ENCODE results near the gene P4HA2. TPM values are rescaled to one million over a fixed set of nuclear protein-coding genes. Genes with fewer than 3 reads are reported as not detected.

P4HA2 gene
- polyA plus RNA-seq, 5 donors: 24.6 to 42.9 (median 26.7) TPM

DNA sequence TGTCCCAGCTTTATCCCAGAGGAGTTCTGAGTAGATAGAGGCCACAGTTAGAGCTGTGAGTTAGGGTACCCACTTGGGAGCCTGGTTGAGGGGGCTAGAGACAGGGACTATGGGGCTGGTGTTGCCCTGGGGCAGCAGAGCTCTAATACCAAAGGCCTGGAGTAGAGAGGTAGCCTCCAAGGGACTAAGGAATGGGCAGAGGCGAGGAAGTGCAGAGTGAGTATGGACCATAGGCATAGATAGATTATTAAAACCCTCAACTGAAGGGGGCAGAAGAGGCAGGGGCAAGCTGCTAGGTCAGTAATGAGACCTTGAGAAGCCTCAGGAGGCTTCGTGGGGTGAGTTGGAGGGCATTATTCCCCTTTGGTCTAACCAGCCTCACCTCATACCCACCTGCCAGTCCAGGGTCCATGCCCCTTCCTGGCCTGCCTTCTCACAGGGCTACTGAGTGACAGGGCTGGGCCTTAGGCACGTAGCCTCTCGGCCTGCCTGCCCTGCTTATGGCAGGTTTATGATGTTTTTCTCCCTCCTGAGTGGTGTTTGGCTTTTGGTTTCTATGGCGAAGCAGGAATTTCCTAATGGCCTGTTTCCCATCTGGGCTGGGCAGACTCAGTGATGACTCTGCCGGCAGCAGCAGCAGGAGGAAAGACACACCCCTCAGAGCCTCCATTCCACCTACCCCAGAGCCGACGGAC, 37.8 kb upstream of the P4HA2 start:
- peak; percentile 74 to 76 for DNase-seq

DNA sequence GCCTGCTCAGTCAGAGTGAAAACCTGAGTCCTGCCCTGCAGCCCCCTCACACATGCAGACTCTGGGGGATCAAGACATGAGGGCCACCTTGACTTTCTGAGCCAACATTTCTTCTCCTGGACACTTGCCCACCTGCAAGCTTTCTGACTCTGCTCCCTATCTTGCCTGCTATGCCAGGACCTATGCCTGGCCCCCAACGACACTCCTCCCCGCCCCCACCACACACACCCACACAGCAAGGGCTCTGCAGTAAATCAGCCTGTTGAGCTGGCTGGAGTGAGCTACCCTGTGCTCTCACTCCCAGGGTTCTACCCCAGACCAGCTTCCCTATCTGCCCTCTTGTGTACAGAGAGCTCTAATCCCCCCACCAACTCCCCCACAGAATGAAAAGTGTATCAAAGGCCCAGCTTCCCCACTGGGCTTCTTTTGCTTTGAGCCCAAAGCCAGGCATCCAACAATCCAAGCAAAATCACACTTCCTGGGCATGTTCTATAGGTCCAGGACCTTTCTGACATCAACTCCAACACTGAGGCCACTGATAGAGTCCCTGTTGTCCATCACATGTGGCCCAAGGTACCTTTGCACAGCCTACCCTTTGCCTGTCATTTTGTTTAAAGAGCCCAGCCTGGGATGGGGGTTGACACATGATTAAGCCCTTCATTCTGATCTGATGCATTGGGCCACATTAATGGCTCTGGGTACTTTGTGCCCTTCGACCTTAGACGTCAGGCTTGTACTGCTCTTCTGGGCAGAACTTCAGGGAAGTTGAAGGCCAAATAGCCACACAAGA, 37.1 kb upstream of the P4HA2 start:
- no peak for DNase-seq

DNA sequence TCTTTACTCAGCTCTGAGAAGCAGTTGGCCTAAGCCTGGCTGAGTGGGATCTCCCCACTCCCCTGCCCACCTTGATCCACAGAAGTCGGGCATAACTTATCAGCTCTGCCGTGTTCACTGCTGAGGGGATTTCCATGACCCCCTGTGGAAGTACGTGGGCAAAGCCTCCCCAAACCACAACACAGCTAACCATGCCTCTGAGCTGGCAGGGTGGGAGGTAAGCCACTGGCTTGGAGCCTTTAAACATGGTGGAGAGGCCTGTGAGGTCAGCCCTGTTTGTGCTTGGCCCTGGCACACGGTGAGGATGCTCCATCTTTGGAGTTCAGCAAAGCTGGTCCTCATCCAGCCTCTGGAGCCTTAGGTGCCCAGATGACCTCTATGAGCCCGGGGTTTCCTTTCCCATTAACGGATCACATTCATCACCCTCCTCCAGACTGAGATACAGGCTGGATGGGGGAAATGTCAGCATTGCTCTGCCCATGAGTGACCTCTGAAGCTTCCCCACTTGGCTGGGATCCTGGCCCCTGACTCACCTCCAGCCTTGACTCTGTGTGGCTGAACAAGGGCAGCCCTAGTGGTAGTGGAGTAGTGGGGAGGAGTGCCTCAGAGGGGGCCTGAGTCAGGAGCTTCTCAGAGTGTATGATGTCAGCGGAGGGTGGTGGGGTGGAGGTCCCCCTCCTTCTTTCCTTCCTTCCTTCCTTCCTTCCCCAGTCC, 36.1 kb upstream of the P4HA2 start:
- DNase-seq: no peak

DNA sequence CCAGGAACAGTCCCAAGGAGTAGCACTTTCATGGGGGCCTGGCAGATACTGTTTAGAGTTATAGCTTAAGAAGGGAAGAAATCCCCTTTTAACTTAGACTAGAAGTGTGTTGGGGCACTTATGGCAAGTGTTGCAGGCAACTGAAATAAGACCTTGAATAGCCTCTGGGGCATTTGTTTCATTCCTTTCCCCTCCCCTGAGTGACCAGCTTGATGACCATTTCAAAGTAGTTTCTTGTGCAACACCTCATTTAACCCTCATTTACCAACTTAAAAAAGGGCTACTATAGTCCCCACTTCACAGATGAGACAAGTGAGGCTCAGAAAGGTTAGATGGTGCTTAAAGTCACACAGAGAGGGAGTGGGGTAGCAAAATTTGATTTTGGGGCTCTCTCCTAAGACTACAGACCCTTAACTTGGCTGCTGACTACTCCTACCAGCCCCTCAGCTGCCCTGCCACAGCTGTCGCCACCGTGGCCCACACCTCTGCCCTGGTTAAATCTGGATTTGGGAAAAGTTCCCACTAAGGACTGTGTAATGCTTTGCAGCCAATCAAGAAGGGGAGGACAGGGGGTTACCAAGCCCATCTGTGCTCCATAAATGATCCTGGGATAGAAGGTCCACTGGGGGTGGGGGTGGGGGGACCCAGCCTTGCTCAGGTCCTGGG, 35.4 kb upstream of the P4HA2 start:
- no peak for DNase-seq

DNA sequence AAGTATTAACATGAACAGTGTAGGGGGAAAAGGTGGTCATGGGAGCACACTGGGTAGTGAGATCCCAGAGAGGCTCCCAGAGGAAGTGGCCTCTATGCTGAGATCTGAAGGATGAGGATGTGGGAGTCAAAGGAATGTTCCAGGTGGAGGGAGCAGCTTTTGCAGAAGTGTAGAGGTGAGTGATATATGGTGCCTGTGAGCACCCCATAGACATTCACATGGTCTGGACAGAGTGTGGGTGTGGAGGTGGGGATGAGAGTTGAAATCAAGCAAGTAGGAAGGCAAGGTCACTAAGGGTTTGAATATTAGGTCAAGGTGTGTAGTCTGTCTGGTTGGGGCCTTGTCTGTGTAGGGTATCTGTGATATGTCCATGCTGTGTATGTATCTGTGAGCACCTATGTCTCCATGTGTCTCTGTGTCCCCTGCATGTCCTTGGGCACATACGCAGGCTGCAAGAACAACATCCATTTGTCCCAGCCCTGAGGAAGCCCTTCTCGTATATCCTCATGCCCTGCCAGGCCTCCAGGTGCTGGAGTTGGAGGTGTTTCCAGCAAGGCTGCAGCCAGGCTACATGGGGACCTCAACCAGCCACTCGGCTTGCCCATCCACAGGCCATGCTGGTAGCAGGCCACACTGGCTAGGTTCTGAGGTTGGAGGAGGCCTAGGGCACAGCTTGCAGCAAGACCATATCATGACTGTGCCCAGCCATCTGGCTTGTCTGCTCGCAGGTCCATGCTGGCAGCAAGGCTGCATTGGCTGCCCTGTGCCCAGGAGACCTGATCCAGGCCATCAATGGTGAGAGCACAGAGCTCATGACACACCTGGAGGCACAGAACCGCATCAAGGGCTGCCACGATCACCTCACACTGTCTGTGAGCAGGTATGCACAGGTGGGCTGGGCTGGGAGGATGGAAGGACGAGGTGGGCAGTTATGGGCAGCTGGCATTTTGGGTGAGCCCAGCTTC, 34.5 kb upstream of the P4HA2 start:
- DNase-seq: no peak

DNA sequence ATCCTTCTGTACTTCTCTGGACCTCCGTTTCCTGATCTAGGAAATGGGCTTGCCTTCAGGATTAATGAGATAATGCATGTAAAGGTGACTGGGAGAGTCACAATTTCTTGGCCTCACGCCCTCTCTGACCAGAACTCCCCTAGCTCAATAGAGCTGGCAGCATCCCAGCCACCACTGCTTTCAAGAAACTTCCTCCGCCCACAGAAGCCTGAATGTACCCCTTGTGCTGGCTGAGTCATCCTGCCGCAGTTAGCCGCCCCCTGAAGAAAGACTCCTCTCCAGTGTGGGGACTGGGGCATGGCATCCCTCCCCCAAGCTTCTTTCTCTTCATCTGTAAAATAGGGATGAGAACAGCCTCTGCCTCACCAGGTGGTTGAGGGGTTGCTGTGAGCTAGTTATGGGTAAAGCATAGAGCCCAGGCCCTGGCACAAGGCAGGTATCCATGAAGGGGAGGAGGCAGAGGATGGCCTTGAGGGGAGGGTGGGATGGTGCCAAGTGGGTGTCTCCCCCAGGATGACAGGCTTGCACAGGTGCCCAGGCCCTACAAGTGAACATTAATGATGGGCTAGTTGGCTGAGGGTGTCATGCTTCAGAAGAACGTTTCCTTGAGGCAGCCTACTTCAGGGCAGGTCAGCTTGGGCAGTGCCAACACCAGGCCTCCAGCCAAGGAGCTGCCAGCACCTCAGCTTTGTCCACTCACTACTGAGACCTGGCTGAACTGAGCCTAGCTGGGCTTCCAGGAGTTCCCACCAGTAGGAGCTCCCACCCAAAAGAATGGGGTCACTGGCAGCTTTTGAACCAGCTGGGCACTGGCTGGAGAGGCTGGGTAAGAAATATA, 33.3 kb upstream of the P4HA2 start:
- no peak for DNase-seq

DNA sequence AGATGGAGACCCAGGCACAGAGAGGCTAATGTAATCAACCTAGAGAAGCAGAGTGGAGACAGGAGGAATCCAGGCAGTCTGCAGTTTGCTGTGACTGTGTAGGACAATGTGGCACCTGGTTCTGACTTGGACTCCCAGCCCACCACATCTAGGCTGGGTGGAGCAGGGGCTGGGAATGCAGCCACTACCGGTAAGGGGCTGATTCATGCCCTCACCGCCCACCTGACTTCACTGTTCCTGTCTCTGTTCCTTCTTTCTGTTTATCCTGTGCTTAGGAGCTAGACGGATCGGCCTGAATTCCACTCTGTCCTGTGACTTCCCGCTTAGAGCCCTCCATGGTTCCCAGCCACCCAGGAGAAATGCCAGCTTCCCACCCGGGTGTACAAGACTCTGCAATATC, 32.4 kb upstream of the P4HA2 start:
- no peak for DNase-seq

DNA sequence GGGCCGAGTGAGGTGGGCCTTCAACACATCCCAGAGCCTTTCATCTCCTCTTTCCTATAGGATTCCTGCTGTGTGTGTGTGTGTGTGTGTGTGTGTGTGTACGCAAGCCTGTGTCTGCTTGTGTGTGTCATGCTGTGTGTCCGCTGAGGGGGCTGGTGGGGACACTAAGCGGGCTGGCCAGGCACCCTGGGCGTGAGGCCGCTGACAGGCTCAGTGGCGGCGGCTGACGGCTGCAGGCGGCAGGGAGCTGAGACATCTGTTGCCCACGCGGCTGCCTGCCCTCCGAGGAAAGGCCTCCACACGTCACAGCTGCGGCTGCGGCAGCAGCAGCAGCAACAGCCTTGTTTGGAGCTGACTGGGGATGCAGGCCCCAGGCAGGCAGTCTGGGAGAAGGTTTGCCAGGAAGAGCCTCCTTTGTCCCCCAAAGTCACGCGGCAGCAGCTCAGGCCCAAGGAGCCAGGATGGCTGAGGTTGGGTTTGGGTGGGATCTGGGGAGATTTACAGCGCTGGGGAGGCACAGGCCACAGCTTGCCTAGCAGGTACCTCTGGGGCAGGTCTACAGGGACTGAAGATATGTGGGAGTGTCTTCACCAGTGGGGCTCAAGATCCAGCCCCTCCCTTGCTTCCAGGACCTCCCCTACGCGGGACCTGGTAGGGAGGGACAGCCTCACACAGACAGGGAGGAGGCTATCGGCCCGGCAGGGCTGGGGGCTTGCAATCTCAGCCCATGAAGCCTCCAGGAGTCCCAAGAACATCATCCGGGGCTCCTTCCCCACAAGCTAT, 31.6 kb upstream of the P4HA2 start:
- peak; percentile 89 to 92 for DNase-seq

DNA sequence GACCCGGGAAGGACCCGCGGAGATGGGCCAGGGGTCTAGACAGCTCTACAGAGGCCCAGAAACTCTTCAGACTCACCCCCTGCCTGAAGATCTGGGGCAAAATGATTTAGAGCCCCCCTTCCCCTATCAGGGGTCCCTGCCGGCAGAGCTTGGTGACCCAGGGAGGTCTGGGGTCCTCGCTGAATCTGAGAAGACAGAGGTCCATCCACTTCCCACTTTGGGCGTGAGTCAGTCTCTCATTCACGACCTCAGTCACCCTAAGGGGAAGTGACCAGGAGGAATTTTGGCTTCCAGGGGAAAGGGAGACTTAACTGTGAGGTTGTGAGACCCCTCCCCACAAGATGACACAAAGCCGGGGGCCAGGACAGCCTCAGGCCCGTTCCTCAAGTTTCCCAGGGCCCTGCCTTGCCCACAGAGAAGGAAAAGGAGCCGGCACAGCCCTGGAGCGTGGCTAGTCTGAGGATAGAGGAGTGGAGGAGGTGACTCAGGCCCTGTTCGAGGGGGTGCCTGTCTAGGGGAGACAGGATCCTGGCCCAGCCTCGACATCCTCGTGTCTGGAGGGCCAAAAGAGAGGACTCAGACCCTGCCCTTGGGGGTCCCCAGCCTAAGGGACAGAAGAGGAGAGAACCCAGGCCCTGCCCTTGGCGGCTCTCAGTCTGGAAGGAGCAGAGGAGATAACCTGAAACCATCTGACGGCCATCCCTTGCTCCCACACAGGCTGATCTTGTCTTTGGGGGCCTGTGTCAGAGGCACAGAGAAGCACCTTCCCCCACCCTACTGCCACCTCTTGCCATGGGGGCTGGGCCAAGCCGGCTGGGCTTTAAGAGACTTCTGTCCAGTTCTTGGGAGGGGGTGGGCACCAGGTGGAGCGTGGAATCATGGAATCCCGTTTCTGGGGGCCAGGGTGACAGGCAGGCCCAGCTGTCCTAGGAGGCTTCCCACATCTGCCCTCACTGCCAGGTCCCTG, 30.7 kb upstream of the P4HA2 start:
- DNase-seq: no peak

DNA sequence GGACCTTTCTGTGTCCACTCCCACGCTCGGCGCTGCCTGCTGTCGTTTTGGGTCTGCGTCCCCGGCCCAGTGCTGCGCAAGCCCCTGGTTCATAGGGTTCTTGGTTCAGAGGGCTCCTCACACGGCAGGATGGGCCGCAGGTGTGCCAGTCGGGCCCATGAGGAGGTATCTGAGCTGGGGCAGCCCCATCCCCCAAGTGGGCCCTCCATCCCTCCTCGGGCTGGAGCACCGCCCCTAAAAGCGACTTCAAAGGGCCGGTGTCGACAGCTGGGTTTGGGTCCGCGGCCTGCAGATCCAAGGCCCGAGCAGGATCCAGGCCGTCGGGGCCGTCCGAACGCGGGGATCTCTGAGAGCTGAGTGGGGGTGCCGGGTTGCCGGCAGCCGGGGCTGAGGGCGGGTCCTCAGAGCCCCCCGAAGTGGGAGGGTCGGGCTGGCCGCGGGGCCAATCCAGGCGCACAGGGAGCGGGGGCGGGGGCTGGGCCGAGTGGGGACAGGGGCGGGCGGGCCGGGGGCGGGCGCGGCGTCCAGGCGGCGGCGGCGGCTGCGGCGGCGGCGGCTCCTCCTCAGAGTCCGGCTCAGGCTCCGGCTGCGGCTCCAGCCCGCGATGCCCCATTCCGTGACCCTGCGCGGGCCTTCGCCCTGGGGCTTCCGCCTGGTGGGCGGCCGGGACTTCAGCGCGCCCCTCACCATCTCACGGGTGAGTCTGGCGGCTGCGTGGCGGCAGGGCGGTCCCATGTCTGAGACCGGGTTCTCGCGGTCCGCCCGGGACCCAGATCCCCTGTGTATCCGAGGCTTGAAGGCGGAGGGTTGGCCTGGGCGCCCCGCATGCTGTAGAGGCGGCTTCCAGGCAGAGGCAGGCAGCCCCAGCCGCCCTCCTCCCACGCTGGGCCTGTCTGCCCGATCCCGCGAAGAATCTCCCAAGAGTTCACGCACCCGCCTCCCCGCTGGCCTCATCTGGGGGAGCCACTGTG, 29.8 kb upstream of the P4HA2 start, which contains the start of gene PDLIM4:
PDLIM4 (plus strand) TSS at position 566 of the 971 bp plus-strand sequence; CDS start at position 605, 39 bp downstream.
- DNase-seq: peak; percentile 51 to 58

DNA sequence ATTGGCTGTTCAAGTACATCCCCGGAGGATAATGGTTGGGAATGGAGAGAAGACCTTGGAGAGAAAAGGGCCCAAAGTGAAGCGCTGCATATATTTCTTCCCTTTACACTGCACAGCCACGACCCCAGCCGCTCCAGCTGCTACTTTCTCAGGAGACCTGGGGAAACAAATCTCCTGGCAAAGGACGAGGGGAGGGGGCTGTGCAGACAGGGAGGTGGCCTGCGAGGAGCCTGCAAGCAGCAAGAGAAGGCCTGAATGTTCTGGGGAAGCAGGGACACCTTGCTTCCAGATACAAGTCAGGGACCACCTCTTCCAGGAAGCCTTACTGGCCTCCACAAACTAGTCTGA, 29.1 kb upstream of the P4HA2 start:
- no peak for DNase-seq

DNA sequence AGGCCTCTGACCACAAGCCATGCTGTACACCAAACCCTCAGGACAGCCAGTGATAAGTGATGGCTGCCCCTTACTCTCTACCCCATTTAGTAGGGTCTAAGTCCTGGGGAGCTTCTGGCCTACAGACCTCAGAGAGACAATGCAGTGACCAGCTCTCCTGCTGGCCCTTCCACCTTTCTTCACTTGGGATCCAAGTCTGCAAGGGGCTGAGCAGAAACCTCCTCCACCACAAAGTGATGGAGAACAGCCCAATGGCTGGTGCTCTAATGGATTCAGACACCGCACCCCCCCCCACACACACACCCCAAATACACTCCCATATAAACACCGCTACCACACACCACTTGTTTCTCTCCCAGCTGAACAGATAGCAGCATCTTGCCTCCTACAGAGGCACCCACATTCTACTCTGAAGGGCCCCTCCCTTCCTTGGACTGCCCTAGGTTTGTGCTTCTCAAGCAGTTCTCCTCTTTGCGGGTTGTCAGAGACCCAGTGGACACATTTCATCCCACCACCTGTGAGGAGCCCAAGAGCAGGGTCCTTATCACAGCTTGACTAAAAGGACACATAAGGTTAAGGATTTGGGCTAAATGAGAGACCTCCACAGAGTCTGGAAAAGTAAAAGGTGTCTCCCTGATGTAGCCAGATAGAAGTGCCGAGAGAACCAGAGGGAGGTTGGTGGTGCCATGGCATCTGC, 28.6 kb upstream of the P4HA2 start:
- DNase-seq: no peak

DNA sequence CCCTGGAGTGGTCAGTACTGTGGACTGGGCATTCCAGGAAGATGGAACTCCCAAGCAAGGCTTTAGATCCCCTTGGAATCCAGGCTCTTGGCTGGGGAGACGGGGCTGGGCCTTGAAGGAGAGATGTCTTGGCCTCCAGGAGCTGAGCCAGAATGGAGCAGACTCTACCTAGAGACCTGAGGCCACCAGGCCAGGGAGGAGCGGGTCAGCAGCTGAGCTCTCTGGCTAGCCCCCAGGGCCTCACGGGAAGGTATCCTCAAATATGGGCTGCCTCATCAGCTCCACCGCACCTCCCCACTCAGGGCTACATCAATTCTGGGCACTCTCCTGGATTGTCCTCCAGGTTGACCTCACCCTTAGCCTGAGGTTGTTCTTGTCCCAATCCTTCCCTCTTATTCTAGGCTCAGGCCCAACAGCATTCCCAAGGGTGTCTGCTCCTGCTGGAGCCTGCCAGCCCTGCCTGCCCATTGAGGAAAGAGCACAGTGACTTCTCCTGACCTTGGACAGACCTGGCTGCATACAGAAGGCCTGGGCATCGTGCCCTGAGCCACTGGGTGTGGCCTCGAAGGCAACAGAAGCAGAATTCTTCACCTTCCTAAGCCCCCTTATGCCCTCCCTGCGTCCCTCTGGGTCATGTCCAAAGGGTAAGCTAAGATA, 26.8 kb upstream of the P4HA2 start:
- no peak for DNase-seq

DNA sequence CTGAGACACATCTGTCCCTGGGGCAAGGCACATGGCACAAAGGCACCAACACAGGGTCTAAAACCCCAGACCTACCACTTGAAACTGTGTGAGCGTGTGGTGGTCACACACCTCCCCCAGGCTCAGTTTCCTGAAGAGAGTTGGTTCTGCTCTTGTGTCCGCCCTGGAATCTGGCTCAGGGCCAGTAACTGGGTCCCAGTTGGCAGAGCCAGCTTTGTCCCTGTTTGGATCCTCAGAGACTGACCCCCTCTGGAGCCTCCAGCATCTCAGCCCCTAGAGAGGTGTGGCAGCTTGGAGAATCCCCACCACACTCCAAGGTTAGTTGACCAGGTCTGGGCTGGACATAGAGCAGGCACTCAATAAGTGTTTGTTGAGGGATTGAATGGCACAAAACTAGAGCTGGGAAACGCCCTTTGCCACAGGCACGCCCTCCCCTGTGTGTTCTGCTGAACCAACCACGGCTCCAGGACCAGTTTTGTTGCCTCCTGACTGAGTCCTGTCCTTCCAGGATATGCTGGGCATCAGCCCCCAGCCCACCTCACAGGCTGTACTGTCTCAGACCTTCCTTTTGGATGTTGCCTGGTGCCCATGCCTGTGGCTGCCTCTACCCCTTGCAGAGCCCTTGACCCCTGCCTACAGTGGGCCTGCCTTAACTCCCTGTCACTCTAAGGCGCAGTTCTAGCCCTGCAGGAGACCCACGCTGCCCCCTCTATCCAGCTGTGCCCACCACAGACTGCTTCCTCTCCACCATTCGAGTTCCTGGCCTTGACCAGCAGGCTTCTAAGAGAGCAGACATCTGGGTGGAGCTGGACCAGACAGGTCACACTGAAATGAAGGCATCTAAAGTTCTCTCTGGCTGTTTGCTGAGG, 26.0 kb upstream of the P4HA2 start:
- DNase-seq: no peak
